NT2/D1 (cell line): ENCODE measurements around the gene CPSF7.

Source experiments
- SUZ12 ChIP-seq: IDR thresholded peaks from 2 replicates; pipeline ENCODE4 v1.6.1; 2011; ENCODE audit not compliant: insufficient read length, insufficient read depth; ENCODE audit errors: extremely low read depth
- YY1 ChIP-seq: IDR thresholded peaks from 2 replicates; pipeline ENCODE4 v1.6.1; 2011; ENCODE audit not compliant: insufficient read length, insufficient read depth
- ZNF274 ChIP-seq: IDR thresholded peaks from 2 replicates; pipeline ENCODE4 v1.6.1; 2011; ENCODE audit warnings: mild to moderate bottlenecking, low read depth, low read length

- TF ChIP-seq SUZ12 = no peak
- TF ChIP-seq YY1 = no peak
- TF ChIP-seq ZNF274 = no peak
Observed at GRCh38 chr11:61414547-61414946, 15.2 kb downstream of the CPSF7 start.
